Erythroblast (primary cell): ENCODE measurements around the gene TNIK.

Experiments
- GATA1 ChIP-seq: IDR thresholded peaks from 2 replicates; pipeline ENCODE4 v1.6.1; 2011; ENCODE audit warnings: low read depth, mild to moderate bottlenecking, control low read depth, low read length, moderate library complexity
- POLR2A ChIP-seq: IDR thresholded peaks from 2 replicates; pipeline ENCODE4 v1.6.1; 2011; ENCODE audit warnings: mild to moderate bottlenecking, low read length

DNA sequence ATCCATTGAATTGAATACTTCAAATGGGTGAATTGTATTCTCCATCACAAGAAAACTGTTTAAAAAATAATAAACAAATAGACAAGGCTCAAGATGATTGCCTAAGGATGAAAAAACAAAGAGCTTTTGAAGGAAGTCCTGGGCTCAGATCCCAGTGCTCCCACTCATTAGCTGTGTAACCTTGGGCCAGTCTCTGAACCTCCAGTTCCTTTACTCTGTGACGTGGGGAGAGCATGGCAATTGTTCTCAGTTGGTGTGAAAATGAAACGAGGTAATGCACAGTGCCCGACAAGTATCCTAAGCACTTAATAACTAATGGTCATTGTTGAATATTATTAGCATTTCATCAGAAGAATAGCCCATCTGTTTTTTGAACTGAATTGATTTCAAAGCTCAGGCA is 40.7 kb downstream of the TNIK start:
- TF ChIP-seq POLR2A (no peak), GATA1 (no peak)
